ENCODE data around the gene TTLL13. TPM values are rescaled to one million over a fixed set of nuclear protein-coding genes. Genes with fewer than 3 reads are reported as not detected.
A peak's percentile ranks its signal among the peaks of the same experiment; 100 is the strongest.
"Not testable (repeated sequence)": the region's sequence is repeated elsewhere in the genome, so short reads cannot be mapped to it uniquely, and the experiment has no call there.

TTLL13 gene
- total RNA-seq, 3 donors from 2014 or later (not counting 1 experiment from before 2014, with no cell fraction given), result 0.18 to 2.2 (median 1.2) TPM

GRCh38 chr15:90271459-90272166 is 22.3 kb downstream of the TTLL13 start:
- peaks cover 46 to 58% of the 10 kb centered on the region in 2 donors for H3K4me1 Mint-ChIP-seq
- WGBS (ENCODE audit: insufficient coverage), result 89% methylated on average over 7 of the region's 7 CpGs

GRCh38 chr15:90278467-90278866 is 29.1 kb downstream of the TTLL13 start:
- H3K36me3 Mint-ChIP-seq; intact Hi-C loops (cut with micrococcal nuclease); H3K27me3 Mint-ChIP-seq (ENCODE audit: low read depth in 2 of 2); H3K27ac ChIP-seq (ENCODE audit: low read length); H3K4me3 Mint-ChIP-seq; H3K9me3 ChIP-seq (ENCODE audit: control insufficient read depth, insufficient read depth, low read length); ATAC-seq; H3K27me3 ChIP-seq (ENCODE audit: control insufficient read depth, insufficient read depth, low read length); H3K4me3 ChIP-seq (ENCODE audit: low read length); H3K36me3 ChIP-seq (ENCODE audit: control insufficient read depth, insufficient read depth, low read length); H3K4me1 ChIP-seq (ENCODE audit: control insufficient read depth, insufficient read depth, low read length); H3K9me3 Mint-ChIP-seq; DNase-seq; H3K27ac Mint-ChIP-seq: not testable (repeated sequence)
- peaks cover 0 to 10% of the 10 kb centered on the region in 2 donors for H3K4me1 Mint-ChIP-seq
- WGBS (ENCODE audit: insufficient coverage), result 96% methylated on average over 12 of the region's 12 CpGs

More at GRCh38 chr15:90271459-90272166, 22.3 kb downstream of the TTLL13 start:
- intact Hi-C loops (cut with micrococcal nuclease), result no loop called here
- Histone ChIP-seq H3K4me3 (ENCODE audit: low read length) (no peak overlapping the region), H3K27me3 (ENCODE audit: control insufficient read depth, insufficient read depth, low read length) (no peaks in the 10 kb centered on the region), H3K36me3 (ENCODE audit: control insufficient read depth, insufficient read depth, low read length) (peaks cover 59% of the 10 kb centered on the region), H3K27ac (ENCODE audit: low read length) (no peak overlapping the region), H3K9me3 (ENCODE audit: control insufficient read depth, insufficient read depth, low read length) (no peaks in the 10 kb centered on the region), H3K4me1 (ENCODE audit: control insufficient read depth, insufficient read depth, low read length) (peaks cover 13% of the 10 kb centered on the region)
- TF ChIP-seq CTCF (IDR thresholded peaks at IDR 0.05), result no peak
- H3K36me3 Mint-ChIP-seq, result peaks cover 22% of the 10 kb centered on the region
- H3K4me3 Mint-ChIP-seq, result no peak overlapping the region
- peak overlapping the region; percentile 24 to 74 for H3K27ac Mint-ChIP-seq
- H3K27me3 Mint-ChIP-seq (ENCODE audit: low read depth in 2 of 2), result no peaks in the 10 kb centered on the region
- DNase-seq (no peak), ATAC-seq (no peak)
- no peaks in the 10 kb centered on the region for H3K9me3 Mint-ChIP-seq

GRCh38 chr15:90280743-90281142 is 31.4 kb downstream of the TTLL13 start:
- WGBS (ENCODE audit: insufficient coverage), result 96% methylated on average over 5 of the region's 5 CpGs
- H3K27ac ChIP-seq (ENCODE audit: low read length); H3K27ac Mint-ChIP-seq; H3K9me3 ChIP-seq (ENCODE audit: control insufficient read depth, insufficient read depth, low read length); H3K36me3 Mint-ChIP-seq; H3K4me3 Mint-ChIP-seq; H3K27me3 Mint-ChIP-seq (ENCODE audit: low read depth in 2 of 2); DNase-seq; ATAC-seq; H3K9me3 Mint-ChIP-seq; intact Hi-C loops (cut with micrococcal nuclease); H3K4me1 ChIP-seq (ENCODE audit: control insufficient read depth, insufficient read depth, low read length); H3K27me3 ChIP-seq (ENCODE audit: control insufficient read depth, insufficient read depth, low read length); H3K36me3 ChIP-seq (ENCODE audit: control insufficient read depth, insufficient read depth, low read length); H3K4me3 ChIP-seq (ENCODE audit: low read length); H3K4me1 Mint-ChIP-seq: not testable (repeated sequence)

- H3K4me1 ChIP-seq (ENCODE audit: control insufficient read depth, insufficient read depth, low read length); ATAC-seq; H3K27ac ChIP-seq (ENCODE audit: low read length); H3K36me3 Mint-ChIP-seq; intact Hi-C loops (cut with micrococcal nuclease); H3K4me3 ChIP-seq (ENCODE audit: low read length); H3K9me3 Mint-ChIP-seq; H3K27ac Mint-ChIP-seq; H3K4me3 Mint-ChIP-seq; H3K4me1 Mint-ChIP-seq; H3K27me3 Mint-ChIP-seq (ENCODE audit: low read depth in 2 of 2); DNase-seq; H3K9me3 ChIP-seq (ENCODE audit: control insufficient read depth, insufficient read depth, low read length); H3K36me3 ChIP-seq (ENCODE audit: control insufficient read depth, insufficient read depth, low read length); H3K27me3 ChIP-seq (ENCODE audit: control insufficient read depth, insufficient read depth, low read length): not testable (repeated sequence)
- 89% methylated on average over 6 of the region's 6 CpGs for WGBS (ENCODE audit: insufficient coverage)
Observed at GRCh38 chr15:90281637-90282036, 32.3 kb downstream of the TTLL13 start.

- ATAC-seq (peak; percentile 76 to 90 (median 90)), DNase-seq (peak in 1 of 2 donors; percentile 78)
- Mint-ChIP-seq H3K27me3 (ENCODE audit: low read depth in 2 of 2) (no peaks in the 10 kb centered on the region), H3K4me3 (no peak overlapping the region), H3K9me3 (no peaks in the 10 kb centered on the region), H3K27ac (no peak overlapping the region), H3K36me3 (no peaks in the 10 kb centered on the region), H3K4me1 (no peaks in the 10 kb centered on the region)
- H3K4me3 ChIP-seq (ENCODE audit: low read length), result no peak overlapping the region
- H3K36me3 ChIP-seq (ENCODE audit: control insufficient read depth, insufficient read depth, low read length), result no peaks in the 10 kb centered on the region
- intact Hi-C loops (cut with micrococcal nuclease), result loop anchor here (5.0 kb wide), 1 partner anchor 144 kb away; no protein-coding TSS in a partner anchor
- H3K9me3 ChIP-seq (ENCODE audit: control insufficient read depth, insufficient read depth, low read length), result no peaks in the 10 kb centered on the region
- no peak overlapping the region for H3K27ac ChIP-seq (ENCODE audit: low read length)
- peak; percentile 63 for TF ChIP-seq CTCF (IDR thresholded peaks at IDR 0.05)
- no peaks in the 10 kb centered on the region for H3K27me3 ChIP-seq (ENCODE audit: control insufficient read depth, insufficient read depth, low read length)
- no peaks in the 10 kb centered on the region for H3K4me1 ChIP-seq (ENCODE audit: control insufficient read depth, insufficient read depth, low read length)
Observed at GRCh38 chr15:90286678-90287077, 37.3 kb downstream of the TTLL13 start.
